Fibroblast of lung (primary cell): ENCODE results near the gene SOX3. TPM values are rescaled to one million over a fixed set of nuclear protein-coding genes. Genes with fewer than 3 reads are reported as not detected.

Experiments used
- DNase-seq, 2 donors: peaks; one replicate each; pipeline versions ENCODE4 v3.0.0 to v3.0.0-alpha.2; 2010; ENCODE audit warnings: low read depth in 2 of 2
- H2AFZ ChIP-seq: 2 replicates; pipeline ENCODE4 v1.5.1; 2012; ENCODE audit warnings: low read length, control low read depth, inconsistent platforms
- H3K27ac ChIP-seq: 2 replicates; pipeline ENCODE4 v1.5.1; 2011; ENCODE audit warnings: low read length, control low read depth; ENCODE audit not compliant: insufficient read depth
- H3K27me3 ChIP-seq: 2 replicates; pipeline ENCODE4 v1.5.1; 2011; ENCODE audit warnings: mild to moderate bottlenecking, low read length; ENCODE audit not compliant: control insufficient read depth, insufficient read depth
- H3K36me3 ChIP-seq: 2 replicates; pipeline ENCODE4 v1.5.1; 2011; ENCODE audit warnings: low read length; ENCODE audit not compliant: control insufficient read depth, insufficient read depth
- H3K4me1 ChIP-seq: 2 replicates; pipeline ENCODE4 v1.5.1; 2011; ENCODE audit warnings: low read length; ENCODE audit not compliant: control insufficient read depth, insufficient read depth; ENCODE audit errors: extremely low read depth
- H3K4me2 ChIP-seq: 2 replicates; pipeline ENCODE4 v1.5.1; 2011; ENCODE audit warnings: low read length, control low read depth; ENCODE audit not compliant: insufficient read depth; ENCODE audit errors: extremely low read depth
- H3K4me3 ChIP-seq, 4 experiments: fragments of 200-600 bp in 1 of 4; sonication (generic) in 1 of 4; replicated peaks in 1 of 4; 2 replicates each; pipeline ENCODE4 v1.5.1; 2011 to 2016; ENCODE audit warnings: low read length in 4 of 4, low read depth in 3 of 4, mild to moderate bottlenecking in 3 of 4, control low read depth in 2 of 4, inconsistent platforms in 1 of 4, mixed read lengths in 1 of 4; ENCODE audit not compliant: insufficient read depth in 1 of 4; ENCODE audit errors: control extremely low read depth in 1 of 4
- H3K79me2 ChIP-seq: 2 replicates; pipeline ENCODE4 v1.5.1; 2012; ENCODE audit warnings: mild to moderate bottlenecking, low read length, inconsistent platforms; ENCODE audit not compliant: control insufficient read depth, insufficient read depth
- H3K9ac ChIP-seq: 2 replicates; pipeline ENCODE4 v1.5.1; 2011; ENCODE audit warnings: mild to moderate bottlenecking, low read length, control low read depth; ENCODE audit not compliant: insufficient read depth
- H3K9me3 ChIP-seq: 2 replicates; pipeline ENCODE4 v1.5.1; 2012; ENCODE audit warnings: low read depth, low read length; ENCODE audit not compliant: control insufficient read depth, insufficient read depth
- H4K20me1 ChIP-seq: 2 replicates; pipeline ENCODE4 v1.5.1; 2011; ENCODE audit warnings: low read length; ENCODE audit not compliant: control insufficient read depth, insufficient read depth; ENCODE audit errors: extremely low read depth
- EZH2 ChIP-seq: IDR thresholded peaks from 2 replicates; pipeline ENCODE4 v1.5.1; 2012; ENCODE audit warnings: low read length, control low read depth, mild to moderate bottlenecking; ENCODE audit errors: missing control alignments
- polyA plus RNA-seq, 2 donors: library from polyadenylated mRNA; depleted of rRNA in 1 of 2; stranded (reverse) in 1 of 2; unstranded in 1 of 2; fragments of >200 nt; gene quantifications; 2 replicates each; pipeline ENCODE4 v1.2.1, GENCODE V29; 2011 to 2012; ENCODE audit warnings: missing spikeins in 1 of 2
- total RNA-seq: library from RNA; depleted of rRNA; stranded (reverse); fragments of >200 nt; gene quantifications from 2 replicates; pipeline ENCODE4 v1.2.1, GENCODE V29; 2014
- TF ChIP-seq, protein P1 (sequence below), 2 donors: IDR thresholded peaks in 1 of 2; conservative IDR thresholded peaks in 1 of 2; 1 replicate in 1 of 2; 2 replicates in 1 of 2; pipeline ENCODE4 v1.5.1; 2011 to 2012; ENCODE audit warnings: low read length in 2 of 2, control low read depth in 1 of 2, inconsistent platforms in 1 of 2, low read depth in 1 of 2, mild to moderate bottlenecking in 1 of 2

The SOX3 gene
- total and polyA plus RNA-seq, 2 donors (not counting 1 experiment from before 2014, with no cell fraction given) = 0.02 TPM; not detected in 1

GRCh38 chrX:140525448-140525847, 20.6 kb upstream of the SOX3 start:
- H2AFZ ChIP-seq = no peak overlapping the region
- H3K79me2 ChIP-seq = no peaks in the 10 kb centered on the region
- peaks cover 4% of the 10 kb centered on the region for H3K4me1 ChIP-seq
- no peaks in the 10 kb centered on the region for H3K36me3 ChIP-seq
- H3K9me3 ChIP-seq = no peaks in the 10 kb centered on the region
- H3K4me3 ChIP-seq = no peak overlapping the region
- H3K4me2 ChIP-seq = peak overlapping the region; percentile 23
- no peaks in the 10 kb centered on the region for H3K27me3 ChIP-seq
- no peak overlapping the region for H3K9ac ChIP-seq
- peak; percentile 43 to 69 for DNase-seq
- H3K27ac ChIP-seq = peak overlapping the region; percentile 39
- TF ChIP-seq, protein P1, sequence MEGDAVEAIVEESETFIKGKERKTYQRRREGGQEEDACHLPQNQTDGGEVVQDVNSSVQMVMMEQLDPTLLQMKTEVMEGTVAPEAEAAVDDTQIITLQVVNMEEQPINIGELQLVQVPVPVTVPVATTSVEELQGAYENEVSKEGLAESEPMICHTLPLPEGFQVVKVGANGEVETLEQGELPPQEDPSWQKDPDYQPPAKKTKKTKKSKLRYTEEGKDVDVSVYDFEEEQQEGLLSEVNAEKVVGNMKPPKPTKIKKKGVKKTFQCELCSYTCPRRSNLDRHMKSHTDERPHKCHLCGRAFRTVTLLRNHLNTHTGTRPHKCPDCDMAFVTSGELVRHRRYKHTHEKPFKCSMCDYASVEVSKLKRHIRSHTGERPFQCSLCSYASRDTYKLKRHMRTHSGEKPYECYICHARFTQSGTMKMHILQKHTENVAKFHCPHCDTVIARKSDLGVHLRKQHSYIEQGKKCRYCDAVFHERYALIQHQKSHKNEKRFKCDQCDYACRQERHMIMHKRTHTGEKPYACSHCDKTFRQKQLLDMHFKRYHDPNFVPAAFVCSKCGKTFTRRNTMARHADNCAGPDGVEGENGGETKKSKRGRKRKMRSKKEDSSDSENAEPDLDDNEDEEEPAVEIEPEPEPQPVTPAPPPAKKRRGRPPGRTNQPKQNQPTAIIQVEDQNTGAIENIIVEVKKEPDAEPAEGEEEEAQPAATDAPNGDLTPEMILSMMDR (conservative IDR thresholded peaks at IDR 0.05 in 1 of 2, IDR thresholded peaks at IDR 0.05 in 1 of 2; ENCODE audit: low read depth in 1 of 2, low read length in 2 of 2) = no peak
- no peak for TF ChIP-seq EZH2
- no peaks in the 10 kb centered on the region for H4K20me1 ChIP-seq

- H3K79me2 ChIP-seq = no peaks in the 10 kb centered on the region
- H3K4me3 ChIP-seq = no peak overlapping the region
- peak overlapping the region; percentile 51 for H3K27ac ChIP-seq
- H3K36me3 ChIP-seq = no peaks in the 10 kb centered on the region
- no peaks in the 10 kb centered on the region for H4K20me1 ChIP-seq
- no peaks in the 10 kb centered on the region for H3K27me3 ChIP-seq
- no peak overlapping the region for H3K9ac ChIP-seq
- no peaks in the 10 kb centered on the region for H3K9me3 ChIP-seq
- peak overlapping the region; percentile 13 for H2AFZ ChIP-seq
- H3K4me1 ChIP-seq = peaks cover 4% of the 10 kb centered on the region
- no peak overlapping the region for H3K4me2 ChIP-seq
- DNase-seq = peak in 1 of 2 donors; percentile 84
- TF ChIP-seq, protein P1 (conservative IDR thresholded peaks at IDR 0.05 in 1 of 2, IDR thresholded peaks at IDR 0.05 in 1 of 2; ENCODE audit: low read depth in 1 of 2, low read length in 2 of 2) = no peak
- no peak for TF ChIP-seq EZH2
Observed at GRCh38 chrX:140524556-140524955, 19.7 kb upstream of the SOX3 start.

GRCh38 chrX:140521393-140521792, 16.5 kb upstream of the SOX3 start:
- Histone ChIP-seq H3K4me3 (no peak overlapping the region), H4K20me1 (no peaks in the 10 kb centered on the region), H3K36me3 (no peaks in the 10 kb centered on the region), H3K27me3 (no peaks in the 10 kb centered on the region), H3K9ac (no peak overlapping the region), H2AFZ (no peak overlapping the region), H3K9me3 (no peaks in the 10 kb centered on the region), H3K4me1 (peaks cover 4% of the 10 kb centered on the region), H3K27ac (no peak overlapping the region), H3K4me2 (no peak overlapping the region), H3K79me2 (no peaks in the 10 kb centered on the region)
- no peak for TF ChIP-seq EZH2
- TF ChIP-seq, protein P1 (conservative IDR thresholded peaks at IDR 0.05 in 1 of 2, IDR thresholded peaks at IDR 0.05 in 1 of 2; ENCODE audit: low read depth in 1 of 2, low read length in 2 of 2) = no peak
- no peak for DNase-seq
